Chondrocyte (in vitro differentiated cells): ENCODE data around the gene GLIPR1L1. TPM values are rescaled to one million over a fixed set of nuclear protein-coding genes. Genes with fewer than 3 reads are reported as not detected.

Source experiments
- DNase-seq: peaks from one replicate; pipeline ENCODE4 v3.0.0; 2021; ENCODE audit warnings: mixed read lengths, low spot score
- H3K27ac Mint-ChIP-seq: one replicate; pipeline ENCODE4 v1.8.0; 2021; ENCODE audit warnings: mild to moderate bottlenecking, moderate library complexity, mixed read lengths; ENCODE audit not compliant: unreplicated experiment
- H3K27me3 Mint-ChIP-seq: 2 replicates; pipeline ENCODE4 v1.8.0; 2021; ENCODE audit warnings: low read depth, mixed read lengths
- H3K36me3 Mint-ChIP-seq: 2 replicates; pipeline ENCODE4 v1.8.0; 2021; ENCODE audit warnings: low read depth, mixed read lengths
- H3K4me1 Mint-ChIP-seq: 2 replicates; pipeline ENCODE4 v1.8.0; 2021; ENCODE audit warnings: low read depth, mild to moderate bottlenecking, mixed read lengths
- H3K4me3 Mint-ChIP-seq: one replicate; pipeline ENCODE4 v1.8.0; 2021; ENCODE audit warnings: mild to moderate bottlenecking, moderate library complexity, mixed read lengths; ENCODE audit not compliant: unreplicated experiment
- H3K9me3 Mint-ChIP-seq: 2 replicates; pipeline ENCODE4 v1.8.0; 2021; ENCODE audit warnings: low read depth, mixed read lengths
- CTCF ChIP-seq: fragments of 200-600 bp; sonication (generic); IDR thresholded peaks from 2 replicates; pipeline ENCODE4 v1.5.0; 2021; ENCODE audit warnings: antibody characterized with exemption, mild to moderate bottlenecking, moderate library complexity
- total RNA-seq: library from RNA; stranded (reverse); gene quantifications from 3 replicates; pipeline ENCODE4 v1.2.1, GENCODE V29; 2021

The GLIPR1L1 gene
- total RNA-seq, 1 donor from 2014 or later: not detected

GRCh38 chr12:75389706-75390105, 55.2 kb downstream of the GLIPR1L1 start:
- Mint-ChIP-seq H3K4me1 (peaks cover 36% of the 10 kb centered on the region), H3K9me3 (no peaks in the 10 kb centered on the region), H3K27ac (peak overlapping the region; percentile 43), H3K27me3 (no peaks in the 10 kb centered on the region), H3K4me3 (no peak overlapping the region), H3K36me3 (no peaks in the 10 kb centered on the region)
- TF ChIP-seq CTCF: no peak
- DNase-seq: no peak

GRCh38 chr12:75390156-75390898, 55.9 kb downstream of the GLIPR1L1 start:
- no peaks in the 10 kb centered on the region for H3K27me3 Mint-ChIP-seq
- peak overlapping the region; percentile 83 for H3K4me3 Mint-ChIP-seq
- no peak for TF ChIP-seq CTCF
- H3K9me3 Mint-ChIP-seq: no peaks in the 10 kb centered on the region
- H3K27ac Mint-ChIP-seq: peak overlapping the region; percentile 91
- no peaks in the 10 kb centered on the region for H3K36me3 Mint-ChIP-seq
- no peak for DNase-seq
- H3K4me1 Mint-ChIP-seq: peaks cover 36% of the 10 kb centered on the region

- H3K36me3 Mint-ChIP-seq: no peaks in the 10 kb centered on the region
- TF ChIP-seq CTCF: peak; percentile 93
- H3K27ac Mint-ChIP-seq: peak within 1 kb of the TSS; percentile 91
- peak within 1 kb of the TSS; percentile 83 for H3K4me3 Mint-ChIP-seq
- no peaks in the 10 kb centered on the region for H3K27me3 Mint-ChIP-seq
- peak; percentile 96 for DNase-seq
- H3K4me1 Mint-ChIP-seq: peaks cover 36% of the 10 kb centered on the region
- H3K9me3 Mint-ChIP-seq: no peaks in the 10 kb centered on the region
These were observed 56.5 kb downstream of the GLIPR1L1 start, which contains the start of gene GLIPR1L2 for GRCh38 chr12:75390899-75391538. TSS of gene GLIPR1L2 (plus strand) at chr12:75391089. CDS start at chr12:75391117, 28 bp downstream.

GRCh38 chr12:75404231-75404630, 69.8 kb downstream of the GLIPR1L1 start:
- DNase-seq: no peak
- peaks cover 2% of the 10 kb centered on the region for H3K36me3 Mint-ChIP-seq
- H3K4me3 Mint-ChIP-seq: no peak overlapping the region
- H3K4me1 Mint-ChIP-seq: peaks cover 6% of the 10 kb centered on the region
- H3K27ac Mint-ChIP-seq: no peak overlapping the region
- TF ChIP-seq CTCF: no peak
- no peaks in the 10 kb centered on the region for H3K27me3 Mint-ChIP-seq
- H3K9me3 Mint-ChIP-seq: peaks cover 7% of the 10 kb centered on the region

GRCh38 chr12:75407683-75408082, 73.2 kb downstream of the GLIPR1L1 start:
- no peak overlapping the region for H3K4me3 Mint-ChIP-seq
- no peak for DNase-seq
- H3K36me3 Mint-ChIP-seq: peaks cover 2% of the 10 kb centered on the region
- H3K27me3 Mint-ChIP-seq: no peaks in the 10 kb centered on the region
- no peak overlapping the region for H3K27ac Mint-ChIP-seq
- H3K9me3 Mint-ChIP-seq: peaks cover 7% of the 10 kb centered on the region
- no peak for TF ChIP-seq CTCF
- peaks cover 13% of the 10 kb centered on the region for H3K4me1 Mint-ChIP-seq
